Thyroid gland (tissue), 4 donors: ENCODE data around the gene ADRB1.

ENCODE experiments used
- POLR2A ChIP-seq, 2 donors: fragments of 450-650 bp; IDR thresholded peaks; one replicate each; pipeline ENCODE4 v1.6.1; 2017; ENCODE audit warnings: antibody characterized with exemption in 2 of 2, mild to moderate bottlenecking in 2 of 2, moderate library complexity in 1 of 2
- TF ChIP-seq, protein P1 (sequence below), 6 experiments: fragments of 200-600 bp in 3 of 6; fragments of 450-650 bp in 3 of 6; sonication (generic) in 3 of 6; IDR thresholded peaks; one replicate each; pipeline ENCODE4 v1.5.1; 2016 to 2019; ENCODE audit warnings: antibody characterized with exemption in 6 of 6, mild to moderate bottlenecking in 2 of 6, inconsistent platforms in 1 of 6, moderate library complexity in 1 of 6

DNA sequence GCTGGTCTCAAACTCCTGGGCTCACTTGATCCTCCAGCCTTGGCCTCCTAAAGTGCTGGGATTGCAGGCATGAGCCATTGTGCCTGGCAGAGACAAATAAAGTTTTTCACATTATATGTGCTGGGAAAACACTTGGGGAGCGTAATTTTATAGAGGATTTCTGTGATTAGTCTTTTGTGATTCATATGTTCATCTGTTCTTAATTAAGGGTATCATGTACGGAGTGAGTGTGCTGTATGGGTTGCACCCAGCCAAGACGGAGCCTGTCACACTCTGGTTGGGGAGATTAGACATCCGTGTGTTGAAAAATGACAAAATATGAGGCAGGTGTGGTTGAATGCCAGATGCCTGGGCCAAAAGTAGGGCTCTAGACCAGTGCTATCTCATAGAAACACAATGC is 10.3 kb downstream of the ADRB1 start:
- TF ChIP-seq, protein P1, sequence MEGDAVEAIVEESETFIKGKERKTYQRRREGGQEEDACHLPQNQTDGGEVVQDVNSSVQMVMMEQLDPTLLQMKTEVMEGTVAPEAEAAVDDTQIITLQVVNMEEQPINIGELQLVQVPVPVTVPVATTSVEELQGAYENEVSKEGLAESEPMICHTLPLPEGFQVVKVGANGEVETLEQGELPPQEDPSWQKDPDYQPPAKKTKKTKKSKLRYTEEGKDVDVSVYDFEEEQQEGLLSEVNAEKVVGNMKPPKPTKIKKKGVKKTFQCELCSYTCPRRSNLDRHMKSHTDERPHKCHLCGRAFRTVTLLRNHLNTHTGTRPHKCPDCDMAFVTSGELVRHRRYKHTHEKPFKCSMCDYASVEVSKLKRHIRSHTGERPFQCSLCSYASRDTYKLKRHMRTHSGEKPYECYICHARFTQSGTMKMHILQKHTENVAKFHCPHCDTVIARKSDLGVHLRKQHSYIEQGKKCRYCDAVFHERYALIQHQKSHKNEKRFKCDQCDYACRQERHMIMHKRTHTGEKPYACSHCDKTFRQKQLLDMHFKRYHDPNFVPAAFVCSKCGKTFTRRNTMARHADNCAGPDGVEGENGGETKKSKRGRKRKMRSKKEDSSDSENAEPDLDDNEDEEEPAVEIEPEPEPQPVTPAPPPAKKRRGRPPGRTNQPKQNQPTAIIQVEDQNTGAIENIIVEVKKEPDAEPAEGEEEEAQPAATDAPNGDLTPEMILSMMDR (IDR thresholded peaks at IDR 0.05): no peak
- no peak for TF ChIP-seq POLR2A (IDR thresholded peaks at IDR 0.05)
